Left hindlimb (tissue), 1 donor: ENCODE measurements around the gene LRRC40.
"Not testable (repeated sequence)": the region's sequence is repeated elsewhere in the genome, so short reads cannot be mapped to it uniquely, and the experiment has no call there.

Experiments used
- DNase-seq: peaks from one replicate; pipeline ENCODE4 v3.0.0-alpha.2; 2018

Gene LRRC40

DNA sequence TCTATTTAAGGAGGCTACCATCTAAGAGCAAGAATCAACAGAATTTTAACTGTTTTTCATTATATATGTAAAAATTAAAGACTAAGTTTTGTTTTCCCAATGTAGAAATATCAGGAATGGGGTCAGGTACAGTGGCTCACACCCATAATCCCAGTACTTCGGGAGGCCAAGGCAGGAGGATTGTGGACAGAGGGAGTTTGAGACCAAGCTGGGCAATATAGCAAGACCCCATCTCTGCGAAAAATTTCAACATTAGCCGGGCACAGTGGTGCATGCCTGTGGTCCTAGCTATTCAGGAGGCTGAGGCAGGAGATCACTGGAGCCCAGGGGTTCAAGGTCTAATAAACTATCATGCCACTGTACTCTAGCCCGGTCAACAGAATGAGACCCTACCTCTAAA lies 5.3 kb downstream of the LRRC40 start:
- no peak for DNase-seq

DNA sequence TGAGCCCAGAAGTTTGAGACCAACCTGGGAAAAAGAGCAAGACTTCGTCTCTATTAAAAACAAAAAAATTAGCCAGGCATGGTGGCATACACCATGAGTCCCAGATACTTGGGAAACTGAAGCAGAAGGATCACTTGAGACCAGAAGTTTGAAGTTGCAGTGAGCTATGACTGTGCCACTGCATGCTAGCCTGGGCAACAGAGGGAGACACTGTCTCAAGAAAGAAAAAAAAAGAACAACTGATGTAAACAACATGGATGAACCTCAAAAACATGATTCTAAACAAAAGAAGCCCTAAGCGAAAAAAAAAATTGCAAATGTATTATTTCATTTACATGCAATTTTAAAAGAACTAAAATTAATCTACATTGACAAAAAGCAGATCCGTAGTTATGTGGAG lies 9.0 kb downstream of the LRRC40 start:
- no peak for DNase-seq

DNA sequence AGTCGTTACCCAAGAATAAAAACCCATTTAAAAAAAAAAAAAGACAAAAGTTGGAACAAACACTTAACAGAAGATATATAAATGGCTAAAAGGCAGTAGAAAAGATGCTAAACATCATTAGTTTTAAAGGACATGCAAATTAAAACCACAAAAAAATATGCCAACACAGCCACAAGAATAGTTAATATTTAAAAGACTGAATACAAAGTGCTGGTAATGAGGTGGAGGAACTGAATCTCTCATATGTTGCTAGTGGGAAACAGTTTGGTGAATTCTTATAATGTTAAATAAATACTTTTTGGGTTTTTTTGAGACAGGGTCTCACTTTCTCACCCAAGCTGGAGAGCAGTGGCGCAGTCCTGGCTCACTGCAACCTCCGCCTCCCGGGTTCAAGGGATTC lies 10.0 kb downstream of the LRRC40 start:
- DNase-seq, result no peak

DNA sequence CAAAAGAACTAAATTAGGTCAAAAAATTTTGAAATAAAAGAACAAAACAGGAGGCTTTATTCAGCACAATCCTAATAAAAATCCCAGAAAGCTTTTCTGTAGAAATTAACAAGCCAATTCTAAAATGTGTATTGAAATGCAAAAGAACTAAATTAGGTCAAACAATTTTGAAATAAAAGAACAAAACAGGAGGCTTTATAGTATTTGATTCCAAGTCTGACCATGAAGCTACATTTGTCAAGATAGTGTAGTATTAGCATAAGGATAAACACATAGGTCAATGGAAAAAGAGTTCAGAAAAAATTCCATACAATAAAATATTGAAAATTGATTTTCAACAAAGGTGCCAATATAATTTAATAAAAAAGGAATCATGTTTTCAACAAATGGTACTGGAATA lies 10.8 kb downstream of the LRRC40 start:
- DNase-seq, result no peak

DNA sequence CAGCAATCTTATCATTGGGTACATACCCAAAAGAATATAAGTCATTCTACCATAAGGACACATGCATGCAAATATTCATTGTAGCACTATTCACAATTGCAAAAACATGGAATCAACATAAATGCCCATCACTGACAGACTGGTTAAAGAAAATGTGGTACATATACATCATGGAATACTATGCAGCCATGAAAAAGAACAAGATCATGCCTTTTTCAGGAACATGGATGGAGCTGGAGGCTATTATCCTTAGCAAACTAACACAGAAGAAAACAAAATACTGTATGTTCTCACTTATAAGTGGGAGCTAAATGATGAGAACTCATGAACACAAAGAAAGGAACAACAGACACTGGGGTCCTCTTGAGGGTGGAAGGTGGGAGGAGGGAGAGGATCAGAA lies 12.9 kb downstream of the LRRC40 start:
- DNase-seq, result not testable (repeated sequence)

DNA sequence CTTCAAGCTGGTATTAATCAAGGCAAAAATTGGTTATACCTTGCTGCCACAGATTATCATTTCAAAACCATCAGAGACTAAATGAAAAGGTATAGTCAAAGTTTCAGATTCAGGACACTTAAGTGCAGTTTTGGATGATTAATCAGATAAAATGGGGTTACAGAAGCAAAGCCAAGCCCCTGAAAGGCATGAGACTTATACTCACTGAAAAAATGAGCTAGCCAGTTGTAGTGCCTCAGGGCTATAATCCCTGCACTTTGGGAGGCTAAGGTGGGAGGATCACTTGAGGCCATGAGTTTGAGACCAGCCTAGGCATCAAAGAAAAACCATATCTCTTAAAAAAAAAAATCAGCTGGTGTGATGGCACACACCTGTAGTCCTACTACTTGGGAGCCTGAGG lies 15.2 kb downstream of the LRRC40 start:
- DNase-seq, result no peak

DNA sequence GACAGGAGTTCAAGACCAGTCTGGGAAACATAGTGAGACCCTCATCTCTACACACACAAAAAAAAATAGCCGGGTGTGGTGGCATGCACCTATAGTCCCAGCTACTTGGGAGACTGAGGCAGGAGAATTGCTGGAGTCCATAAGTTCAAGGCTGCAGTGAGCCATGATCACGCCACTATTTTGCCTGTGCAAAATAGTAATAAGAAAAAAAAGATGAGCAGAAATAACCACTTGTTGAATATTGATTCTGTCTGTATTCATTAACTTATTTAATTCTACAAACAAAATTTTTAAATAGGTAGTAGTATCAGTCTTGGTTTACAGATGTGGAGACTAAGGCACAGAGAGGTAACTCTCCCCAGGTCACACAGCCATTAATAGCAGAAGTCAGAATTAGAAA lies 16.9 kb downstream of the LRRC40 start:
- DNase-seq, result no peak

DNA sequence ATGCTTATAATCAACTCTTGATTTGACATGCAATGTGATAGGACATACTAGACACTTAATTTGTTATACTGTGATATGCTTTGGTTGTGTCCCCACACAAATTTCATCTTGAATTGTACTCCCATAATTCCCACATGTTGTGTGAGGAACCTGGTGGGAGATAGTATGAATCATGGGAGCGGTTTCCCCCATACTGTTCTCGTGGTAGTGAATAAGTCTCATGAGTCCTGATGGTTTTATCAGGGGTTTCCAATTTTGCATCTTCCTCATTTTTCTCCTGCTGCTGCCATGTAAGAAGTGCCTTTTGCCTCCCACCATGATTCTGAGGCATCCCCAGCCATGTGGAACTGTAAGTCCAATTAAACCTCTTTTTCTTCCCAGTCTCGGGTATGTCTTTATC lies 20.2 kb downstream of the LRRC40 start:
- not testable (repeated sequence) for DNase-seq

DNA sequence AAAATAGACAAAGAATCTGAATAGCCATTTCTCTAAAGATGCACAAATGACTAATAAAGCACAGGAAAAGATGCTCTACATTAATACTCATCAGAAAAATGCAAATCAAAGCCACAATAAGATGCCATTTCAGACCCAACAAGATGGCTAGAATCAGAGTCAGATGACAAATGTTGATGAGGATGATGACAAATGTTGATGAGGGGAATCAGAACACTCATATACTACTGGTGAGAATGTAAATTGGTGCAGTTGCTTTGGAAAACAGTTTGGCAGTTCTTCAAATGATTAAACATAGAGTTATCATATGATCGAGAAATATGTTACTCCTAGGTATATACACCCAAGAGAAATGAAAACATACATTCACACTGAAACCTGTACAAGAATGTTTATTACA lies 33.9 kb downstream of the LRRC40 start:
- no peak for DNase-seq

DNA sequence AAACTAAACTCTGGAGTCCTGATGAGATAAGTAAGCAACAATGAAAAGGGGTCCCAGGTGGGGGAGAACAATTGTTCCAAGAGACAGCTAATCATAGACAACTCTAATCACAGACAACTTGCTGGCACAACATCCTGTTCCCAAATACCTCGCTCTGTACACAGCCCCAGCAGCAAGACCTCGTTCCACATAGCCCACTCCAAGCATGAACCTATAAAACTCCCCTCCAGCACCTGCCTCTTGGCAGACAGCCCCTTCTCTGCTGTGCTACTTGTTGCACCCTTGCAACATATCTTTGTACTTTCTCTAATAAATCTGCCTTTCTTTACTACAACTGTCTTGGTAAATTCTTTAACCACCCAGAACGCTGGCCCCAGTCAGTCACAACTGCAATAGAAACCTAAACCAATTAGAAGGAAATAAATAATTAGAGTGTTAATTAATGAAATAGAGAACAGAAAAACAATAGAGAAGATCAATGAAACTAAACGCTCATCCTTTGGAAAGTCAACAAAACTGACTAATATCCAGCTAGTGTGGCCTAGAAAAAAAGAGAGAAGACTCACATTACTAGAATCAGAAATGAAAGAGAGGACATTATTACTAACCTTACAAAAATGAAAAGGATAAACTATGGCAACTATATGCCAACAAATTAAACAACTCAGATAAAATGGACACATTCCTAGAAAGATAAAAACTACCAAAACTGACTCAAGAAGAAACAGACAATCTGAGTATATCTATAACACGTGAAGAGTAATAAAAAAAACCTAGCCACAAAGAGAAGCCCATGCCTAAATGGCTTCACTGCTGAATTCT lies 36.1 kb downstream of the LRRC40 start:
- no peak for DNase-seq

DNA sequence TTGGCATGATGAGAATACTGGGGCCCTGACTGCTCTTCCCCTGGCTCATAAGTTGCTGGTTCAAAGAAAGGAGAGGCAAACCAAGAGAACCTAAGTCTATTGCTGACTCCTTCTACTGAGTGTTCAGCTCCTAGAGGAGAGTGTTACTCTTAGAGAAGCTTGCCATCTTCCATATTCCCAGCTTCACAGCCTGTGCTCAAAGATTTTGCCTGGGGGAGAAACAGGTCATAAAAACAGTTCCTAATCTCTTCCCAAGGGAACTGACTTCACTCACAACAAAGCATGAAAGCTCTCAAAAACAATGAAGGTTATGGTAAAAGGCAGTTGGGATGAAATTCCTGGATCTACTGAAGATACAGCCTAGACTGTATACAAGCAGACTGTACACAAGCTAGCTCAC lies 37.1 kb downstream of the LRRC40 start:
- no peak for DNase-seq

DNA sequence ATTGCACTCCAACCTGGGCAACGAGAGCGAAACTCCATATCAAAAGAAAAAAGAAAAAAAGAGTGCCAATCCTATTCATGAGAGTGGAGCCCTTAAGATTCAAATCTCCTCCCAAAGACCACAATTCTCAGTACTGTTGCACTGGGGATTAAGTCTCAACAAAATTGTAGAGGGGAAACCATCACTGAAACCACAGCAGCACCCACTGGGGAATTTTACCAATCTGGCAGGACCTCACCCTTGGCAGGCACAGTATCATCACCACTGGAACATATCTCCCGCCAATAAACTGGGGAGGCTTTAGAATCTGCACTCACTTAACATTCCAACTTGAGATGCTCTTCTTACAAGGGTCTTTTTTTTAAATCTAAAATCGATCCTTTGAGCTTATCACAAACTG lies 41.0 kb downstream of the LRRC40 start:
- no peak for DNase-seq

DNA sequence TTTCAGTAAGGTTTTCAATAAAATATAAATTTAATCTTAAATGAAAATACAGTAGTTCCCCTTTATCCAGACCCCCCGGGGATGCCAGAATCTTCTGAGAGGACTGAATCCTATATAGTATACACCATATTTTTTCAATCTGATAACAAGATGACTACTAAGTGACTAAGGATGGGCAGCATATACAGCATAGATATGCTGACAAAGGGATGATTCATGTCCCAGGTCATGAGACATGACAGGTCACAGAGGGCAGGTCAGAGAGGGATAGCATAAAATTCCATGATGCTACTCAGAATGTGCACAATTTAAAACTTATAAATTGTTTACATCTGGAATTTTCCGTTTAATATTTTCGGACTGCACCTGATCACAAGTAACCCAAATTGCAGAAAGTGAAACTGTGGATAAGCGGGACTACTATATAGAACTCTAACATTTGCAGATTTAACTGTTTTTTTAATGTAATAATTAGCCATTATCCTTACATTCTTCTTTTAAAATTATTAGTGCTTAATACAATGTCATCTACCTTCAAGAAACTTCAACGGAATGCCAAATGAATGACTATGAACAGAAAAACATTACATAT lies 48.8 kb downstream of the LRRC40 start:
- no peak for DNase-seq

DNA sequence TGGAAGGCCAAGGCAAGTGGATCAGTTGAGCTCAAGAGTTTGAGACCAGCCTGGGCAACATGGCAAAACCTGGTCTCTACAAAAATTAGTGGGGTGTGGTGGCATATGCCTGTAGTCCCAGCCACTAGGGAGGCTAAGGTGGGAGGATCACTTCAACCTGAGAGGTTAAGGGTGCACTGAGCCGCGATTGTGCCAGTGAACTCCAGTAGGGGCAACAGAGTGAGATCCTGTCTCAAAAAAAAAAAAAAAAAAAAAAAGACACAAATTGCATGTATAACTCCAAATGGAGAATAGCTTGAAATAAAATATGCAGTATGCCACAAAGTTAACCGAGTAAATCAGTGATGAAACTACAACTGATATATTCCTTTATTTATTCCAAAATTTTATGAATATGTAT lies 51.6 kb downstream of the LRRC40 start:
- no peak for DNase-seq

DNA sequence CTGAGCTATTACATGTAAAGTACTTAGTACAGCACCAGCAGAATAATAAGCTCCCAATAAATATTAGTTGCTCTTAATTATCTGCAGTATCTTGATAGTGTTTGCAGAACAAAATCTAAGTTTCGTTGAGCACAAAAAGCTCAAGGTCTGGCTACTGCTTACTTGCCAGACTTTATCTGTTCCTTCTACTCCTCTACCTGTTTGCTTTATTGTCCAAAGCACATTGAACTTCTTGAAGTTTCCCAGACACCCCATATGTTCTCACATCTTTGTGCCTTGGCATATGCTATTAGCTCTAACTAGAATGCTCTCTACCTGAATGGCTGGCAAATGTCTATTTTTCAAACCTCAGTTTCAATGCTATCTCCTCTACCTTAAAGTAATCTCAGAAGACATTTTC lies 54.9 kb downstream of the LRRC40 start:
- no peak for DNase-seq

DNA sequence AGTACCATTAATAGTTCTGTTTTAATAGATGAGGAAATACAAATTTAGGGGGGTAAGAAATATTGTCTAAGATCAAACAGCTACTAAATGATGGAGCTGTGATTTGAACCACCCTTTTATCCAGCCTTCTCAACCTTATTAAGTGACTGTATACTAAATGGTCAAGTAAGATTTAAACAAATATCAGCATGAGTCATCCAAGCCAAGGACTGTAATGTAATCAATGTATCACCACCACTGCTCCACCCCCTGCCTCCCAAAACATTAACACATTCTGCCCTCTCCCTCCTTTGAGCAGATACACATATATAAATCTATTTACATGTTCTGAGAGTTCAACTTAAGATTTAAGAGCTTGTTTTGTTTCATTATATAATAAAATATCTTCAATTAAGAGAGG lies 58.9 kb downstream of the LRRC40 start:
- no peak for DNase-seq

DNA sequence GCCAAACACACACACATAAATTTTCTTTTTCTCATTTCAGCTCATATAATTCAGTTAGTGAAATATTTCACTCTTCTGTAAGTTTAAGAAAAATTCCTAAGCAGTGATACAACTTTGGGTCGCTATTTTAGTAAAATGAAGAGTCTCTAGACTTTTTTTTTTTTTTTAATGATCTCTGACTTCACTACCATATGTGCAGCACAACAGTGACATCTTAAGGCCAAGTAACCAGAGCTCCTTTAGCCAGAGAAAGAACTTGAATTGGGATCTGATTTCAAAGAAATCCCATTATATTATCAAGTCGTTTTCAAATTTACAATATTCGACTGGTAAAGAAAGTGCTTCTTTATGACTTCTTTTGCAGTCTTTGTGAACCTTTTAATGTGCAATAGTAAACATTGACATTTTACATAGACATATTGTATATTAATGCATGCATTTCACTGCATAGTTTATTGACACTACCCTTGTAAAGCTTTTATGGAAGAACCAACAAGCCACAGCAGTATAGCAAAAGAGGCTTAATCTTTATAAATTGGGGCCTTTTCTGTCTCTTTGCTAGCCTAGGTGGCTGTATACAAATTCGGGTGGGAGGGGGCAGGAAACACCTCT lies 62.2 kb downstream of the LRRC40 start:
- DNase-seq, result no peak

DNA sequence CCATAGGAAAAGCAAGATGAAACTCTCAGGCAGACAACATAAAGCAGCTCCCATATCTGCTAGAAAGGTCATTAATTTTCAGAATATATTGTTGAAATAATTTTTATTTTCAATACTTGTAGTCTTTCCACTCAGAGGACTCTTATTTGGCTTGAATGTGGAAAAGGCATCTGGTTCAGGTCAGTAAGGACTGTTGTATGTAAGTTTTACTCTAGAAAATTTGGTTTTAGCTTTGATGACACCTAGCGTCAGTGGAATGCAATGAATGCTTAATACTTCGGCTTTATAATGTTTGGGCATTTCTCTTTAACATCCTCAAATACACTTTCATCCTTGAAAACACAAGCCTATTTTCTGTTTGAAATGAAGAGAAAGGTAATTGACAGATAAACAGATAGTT lies 63.3 kb downstream of the LRRC40 start:
- DNase-seq, result no peak

DNA sequence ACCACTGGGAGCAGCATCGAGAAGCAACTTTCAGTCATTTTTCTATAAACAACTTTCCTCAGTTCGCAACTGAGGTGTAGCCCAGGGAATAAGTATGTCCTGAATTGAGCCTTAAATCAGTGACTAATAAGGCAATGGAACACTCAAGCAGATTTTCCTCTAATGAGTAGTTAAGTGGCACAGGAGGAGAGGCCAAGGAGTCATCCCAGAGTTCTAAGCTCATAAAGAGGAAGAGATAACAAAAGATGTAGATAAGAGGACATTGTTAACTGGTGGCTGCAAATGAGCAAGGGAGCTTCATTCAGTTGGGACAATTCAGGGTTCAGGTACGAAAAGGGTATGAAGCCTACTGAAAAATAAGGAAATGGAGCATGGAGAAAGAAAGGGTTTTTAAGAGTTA lies 64.5 kb downstream of the LRRC40 start:
- DNase-seq, result no peak

DNA sequence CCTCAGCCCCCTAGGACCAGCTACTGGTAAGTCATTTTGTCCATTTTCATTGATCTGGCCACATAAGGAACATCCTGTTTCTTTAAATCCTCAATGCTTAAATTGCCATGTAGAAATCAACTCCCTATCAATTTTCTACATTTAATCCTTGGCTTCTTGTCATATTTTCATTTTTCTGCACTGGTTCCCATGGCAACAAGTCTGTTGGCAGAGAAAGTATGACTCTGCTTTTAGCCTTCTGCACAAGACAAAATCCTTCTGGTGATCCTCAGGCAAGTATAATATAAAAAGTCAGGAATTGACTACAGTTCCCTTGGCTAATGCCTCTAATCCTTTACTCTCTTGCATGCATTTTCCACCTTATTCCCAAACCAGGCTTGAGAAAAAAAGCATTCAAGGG lies 65.0 kb downstream of the LRRC40 start:
- DNase-seq, result peak; percentile 54

DNA sequence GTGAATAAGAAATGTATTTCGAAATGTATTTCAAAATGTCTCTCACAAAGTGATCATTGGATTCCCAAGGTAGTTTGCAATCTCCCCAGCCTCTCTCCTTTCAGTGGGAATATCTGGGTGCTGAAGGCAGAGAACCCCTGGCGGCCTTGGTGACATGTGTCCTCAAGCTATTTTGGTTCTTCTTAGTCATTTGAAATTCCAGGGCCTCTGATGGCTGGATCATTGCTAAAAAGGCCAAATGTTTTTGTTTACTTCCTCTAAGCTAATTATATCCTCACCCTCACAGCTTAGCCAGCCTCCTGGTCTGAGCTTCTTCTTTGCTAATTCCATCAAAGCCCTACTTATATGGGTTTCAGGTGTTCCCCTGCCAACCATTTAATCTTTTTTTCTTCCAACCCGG lies 71.2 kb downstream of the LRRC40 start:
- no peak for DNase-seq

DNA sequence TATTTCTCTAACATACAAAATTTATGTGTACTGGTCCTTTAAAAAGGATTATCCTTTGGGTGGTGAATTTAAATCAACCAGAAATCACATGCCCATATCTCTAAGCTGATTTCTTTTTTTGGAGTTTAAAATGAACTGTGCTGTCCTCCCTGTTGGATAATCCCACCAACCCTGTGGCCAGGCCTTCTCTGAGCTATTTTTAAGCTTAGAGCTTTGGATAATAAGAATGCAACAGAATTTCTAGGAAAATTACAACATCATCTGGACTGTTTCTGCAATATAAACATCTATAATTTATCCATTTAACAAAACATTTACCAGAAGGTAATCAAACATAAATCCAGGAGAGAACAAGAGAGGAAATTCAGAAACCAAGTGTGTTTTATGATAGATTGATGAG lies 88.3 kb downstream of the LRRC40 start:
- no peak for DNase-seq

DNA sequence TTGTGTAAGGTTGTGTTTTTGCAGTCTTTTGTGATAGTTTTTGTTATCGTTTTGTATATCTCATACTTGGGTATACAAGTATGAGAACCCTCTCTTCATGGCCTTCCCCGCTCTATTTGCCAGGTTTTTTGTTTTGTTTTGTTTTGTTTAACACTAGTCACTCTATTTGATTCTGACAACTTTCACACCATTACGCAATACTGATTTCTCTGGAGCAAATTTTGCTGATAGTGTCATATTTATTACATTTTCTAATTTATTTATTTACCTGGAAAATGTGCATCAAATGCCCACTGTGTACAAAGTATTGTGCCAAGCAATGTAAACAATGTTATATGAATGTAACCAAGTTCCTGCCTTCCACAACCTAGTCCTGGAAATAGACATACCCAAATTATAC lies 90.1 kb downstream of the LRRC40 start:
- DNase-seq, result no peak

DNA sequence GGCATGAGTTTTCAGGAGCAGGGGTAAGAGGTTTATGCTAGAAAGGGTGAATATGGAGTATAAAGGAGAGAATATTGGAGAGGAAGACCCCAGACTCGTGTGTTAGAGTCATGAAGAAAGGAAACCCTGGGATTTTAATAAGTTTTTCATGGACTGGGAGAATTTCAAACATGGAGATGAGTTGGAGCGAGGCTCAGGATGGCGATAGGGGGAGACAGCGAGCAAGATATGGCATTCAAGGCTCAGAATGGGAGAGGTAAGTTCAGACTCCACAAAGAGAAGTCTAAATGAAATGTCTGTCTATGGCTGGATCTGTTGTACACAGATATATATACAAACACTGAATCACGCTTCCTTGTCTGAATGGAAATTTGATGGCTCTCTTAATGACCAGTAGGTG lies 92.5 kb downstream of the LRRC40 start:
- DNase-seq, result no peak

DNA sequence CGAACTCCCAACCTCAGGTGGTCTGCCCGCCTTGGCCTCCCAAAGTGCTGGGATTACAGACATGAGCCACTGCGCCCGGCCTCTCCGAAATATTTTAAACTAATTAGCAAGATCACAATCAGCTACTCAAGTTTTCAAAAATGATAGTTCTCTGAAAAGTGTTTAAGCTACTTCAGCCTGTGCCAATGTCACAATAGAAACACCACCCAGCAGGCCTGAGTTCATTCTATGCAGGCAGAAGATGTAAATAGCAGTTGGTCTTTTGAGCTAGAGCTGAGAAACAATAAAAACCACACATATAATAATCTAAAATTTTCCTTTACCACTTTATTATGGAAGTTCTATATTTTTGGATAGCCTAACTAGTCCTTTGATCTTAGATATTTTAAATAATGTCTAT lies 96.1 kb downstream of the LRRC40 start:
- no peak for DNase-seq
